Hepatocyte (in vitro differentiated cells): ENCODE data around the gene OR8B12.

Experiments used
- CTCF ChIP-seq: fragments of 200-600 bp; sonication (generic); IDR thresholded peaks from 2 replicates; pipeline ENCODE4 v1.5.1; 2016; ENCODE audit warnings: antibody characterized with exemption, mild to moderate bottlenecking; ENCODE audit not compliant: poor library complexity
- EZH2 ChIP-seq: fragments of 200-600 bp; sonication (generic); IDR thresholded peaks from 2 replicates; pipeline ENCODE4 v1.6.1; 2016; ENCODE audit warnings: antibody characterized with exemption, mild to moderate bottlenecking, borderline replicate concordance
- EZH2phosphoT487 ChIP-seq: fragments of 200-600 bp; sonication (generic); IDR thresholded peaks from one replicate; pipeline ENCODE4 v1.6.1; 2018; ENCODE audit warnings: antibody characterized with exemption, mild to moderate bottlenecking, low read depth, moderate library complexity; ENCODE audit not compliant: unreplicated experiment, severe bottlenecking

- TF ChIP-seq CTCF (no peak), EZH2 (no peak), EZH2phosphoT487 (no peak)
Measured at GRCh38 chr11:124543554-124543953, at the start of gene OR8B12.
